AG20443 (cell line): Measurements from ENCODE around the gene CIAO3.
"Not testable (repeated sequence)": the region's sequence is repeated elsewhere in the genome, so short reads cannot be mapped to it uniquely, and the experiment has no call there.

ENCODE experiments used
- DNase-seq: peaks from one replicate; pipeline ENCODE4 v3.0.0; 2012; ENCODE audit warnings: low spot score, mixed read lengths

CIAO3 gene

DNA sequence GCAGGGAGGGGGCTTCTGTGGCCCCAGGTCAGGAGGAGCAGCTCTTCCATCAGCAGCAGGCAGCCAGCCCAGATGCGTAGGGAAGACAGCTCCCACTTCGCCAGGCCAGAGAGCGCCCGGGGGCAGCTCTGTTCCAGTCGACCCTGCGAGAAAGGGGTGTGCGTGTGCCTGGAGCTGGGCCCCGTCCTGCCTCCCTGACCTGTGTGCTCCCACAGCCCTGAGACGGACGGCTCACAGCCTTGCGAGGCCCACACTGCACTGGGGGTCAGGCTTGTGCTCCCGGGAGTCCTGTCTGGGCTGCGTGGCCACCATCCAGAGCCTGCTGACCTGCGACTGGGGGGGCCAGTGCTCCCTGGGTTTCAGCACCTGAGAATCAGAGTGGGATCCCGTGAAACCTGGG is 19.3 kb upstream of the CIAO3 start:
- no peak for DNase-seq

DNA sequence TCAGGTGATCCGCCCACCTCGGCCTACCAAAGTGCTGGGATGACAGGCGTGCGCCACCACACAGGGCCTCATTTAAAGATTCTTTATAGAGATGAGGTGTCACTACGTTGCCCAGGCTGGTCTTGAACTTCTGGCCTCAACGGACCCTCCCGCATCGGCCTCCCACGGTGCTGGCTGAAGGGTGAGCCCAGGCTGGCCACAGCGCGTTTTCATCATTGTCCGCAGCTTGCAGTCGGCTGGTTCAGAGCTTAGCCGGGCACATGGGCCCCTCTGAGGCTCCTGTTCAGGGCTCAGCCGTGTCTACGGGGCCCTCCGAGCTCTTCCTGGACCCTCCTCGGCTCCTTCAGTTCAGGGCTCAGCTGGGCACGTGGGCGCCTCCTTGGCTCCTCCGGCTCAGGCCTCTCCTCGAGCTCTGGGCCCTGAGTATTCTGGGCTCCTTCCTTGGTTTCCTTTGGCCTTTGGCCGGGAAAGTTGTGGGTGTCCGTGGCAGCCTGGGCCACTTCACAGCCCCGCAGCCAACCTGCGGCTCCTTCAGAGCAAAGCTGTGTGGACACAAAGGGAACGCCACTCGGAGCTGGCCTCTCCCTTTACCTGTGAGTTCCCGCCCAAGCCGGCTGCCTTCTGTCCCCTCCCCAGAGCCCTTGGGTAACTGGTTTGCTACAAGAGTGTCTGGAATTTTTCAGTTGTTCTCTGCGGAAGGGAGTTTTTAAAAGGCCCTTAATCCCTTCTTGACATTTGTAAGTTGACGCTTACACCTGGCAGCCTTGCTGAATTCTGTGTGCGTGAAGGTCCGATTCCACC is 18.5 kb upstream of the CIAO3 start:
- DNase-seq: no peak

DNA sequence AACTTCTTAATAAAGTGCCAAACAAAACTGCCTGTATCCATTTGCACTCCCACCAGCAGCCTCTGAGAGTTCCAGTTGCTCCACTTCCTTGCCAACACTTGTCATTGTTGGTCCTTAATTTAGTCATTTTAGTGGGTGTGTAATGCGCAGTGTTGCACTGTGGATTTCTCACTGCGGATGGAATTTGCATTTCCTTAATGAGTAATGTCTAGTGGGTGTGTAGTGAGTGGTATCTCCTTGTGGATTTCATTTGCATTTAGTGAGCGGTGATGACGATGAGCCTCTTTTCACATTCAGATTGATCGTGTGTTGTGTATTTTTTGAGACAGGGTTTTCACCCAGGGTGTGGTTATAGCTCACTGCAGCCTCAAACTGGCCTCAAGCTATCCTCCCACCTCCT is 15.6 kb upstream of the CIAO3 start:
- DNase-seq: no peak

DNA sequence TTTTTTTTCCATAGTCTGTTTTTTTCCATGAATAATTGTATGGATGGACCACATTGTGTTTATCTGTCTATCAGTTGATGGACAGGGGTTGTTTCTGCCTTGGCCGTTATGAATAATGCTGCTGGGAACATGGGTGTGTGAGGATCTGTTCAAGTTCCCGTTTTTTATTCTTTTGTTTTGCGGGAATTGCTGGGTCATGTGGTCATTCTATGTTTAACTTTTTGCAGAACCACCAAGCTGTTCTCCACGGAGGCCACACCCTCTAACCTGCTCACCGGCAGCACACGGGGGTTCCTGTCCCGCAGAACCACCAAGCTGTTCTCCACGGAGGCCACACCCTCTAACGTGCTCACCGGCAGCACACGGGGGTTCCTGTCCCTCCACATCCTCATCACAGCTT is 13.9 kb upstream of the CIAO3 start:
- no peak for DNase-seq

DNA sequence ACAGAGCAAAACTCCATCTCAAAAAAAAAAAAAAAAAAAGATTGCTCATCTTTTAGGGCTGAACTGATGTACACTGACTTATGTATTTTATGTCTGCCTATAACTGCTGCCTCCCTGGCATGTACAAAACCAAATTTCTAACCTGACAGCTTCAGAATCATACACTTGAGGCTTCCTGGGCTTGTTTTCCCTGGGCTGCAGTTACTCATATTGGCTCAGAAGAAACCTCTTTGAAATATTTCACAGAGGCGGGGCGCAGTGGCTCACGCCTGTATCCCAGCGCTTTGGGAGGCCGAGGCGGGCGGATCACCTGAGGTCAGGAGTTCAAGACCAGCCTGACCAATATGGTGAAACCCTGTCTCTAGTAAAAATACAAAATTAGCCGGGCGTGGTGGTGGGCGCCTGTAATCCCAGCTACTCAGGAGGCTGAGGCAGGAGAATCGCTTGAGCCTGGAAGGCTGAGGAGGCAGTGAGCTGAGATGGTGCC is 13.4 kb upstream of the CIAO3 start:
- not testable (repeated sequence) for DNase-seq

DNA sequence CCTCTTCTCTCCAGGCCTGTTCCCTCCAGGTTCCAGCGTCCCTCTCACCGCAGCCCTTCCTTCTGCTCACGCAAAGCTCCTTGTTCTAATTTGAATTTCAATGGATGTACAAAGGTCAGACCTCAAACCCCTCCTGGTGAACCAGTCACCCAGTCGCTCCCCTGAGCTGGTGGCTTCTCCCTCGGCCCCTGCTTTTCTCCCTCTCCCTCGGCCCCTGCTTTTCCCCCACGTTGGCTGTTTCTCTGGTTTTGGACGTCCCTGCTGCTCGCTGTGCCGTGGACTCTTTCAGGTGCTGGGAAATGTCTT is 11.2 kb upstream of the CIAO3 start:
- DNase-seq: no peak

DNA sequence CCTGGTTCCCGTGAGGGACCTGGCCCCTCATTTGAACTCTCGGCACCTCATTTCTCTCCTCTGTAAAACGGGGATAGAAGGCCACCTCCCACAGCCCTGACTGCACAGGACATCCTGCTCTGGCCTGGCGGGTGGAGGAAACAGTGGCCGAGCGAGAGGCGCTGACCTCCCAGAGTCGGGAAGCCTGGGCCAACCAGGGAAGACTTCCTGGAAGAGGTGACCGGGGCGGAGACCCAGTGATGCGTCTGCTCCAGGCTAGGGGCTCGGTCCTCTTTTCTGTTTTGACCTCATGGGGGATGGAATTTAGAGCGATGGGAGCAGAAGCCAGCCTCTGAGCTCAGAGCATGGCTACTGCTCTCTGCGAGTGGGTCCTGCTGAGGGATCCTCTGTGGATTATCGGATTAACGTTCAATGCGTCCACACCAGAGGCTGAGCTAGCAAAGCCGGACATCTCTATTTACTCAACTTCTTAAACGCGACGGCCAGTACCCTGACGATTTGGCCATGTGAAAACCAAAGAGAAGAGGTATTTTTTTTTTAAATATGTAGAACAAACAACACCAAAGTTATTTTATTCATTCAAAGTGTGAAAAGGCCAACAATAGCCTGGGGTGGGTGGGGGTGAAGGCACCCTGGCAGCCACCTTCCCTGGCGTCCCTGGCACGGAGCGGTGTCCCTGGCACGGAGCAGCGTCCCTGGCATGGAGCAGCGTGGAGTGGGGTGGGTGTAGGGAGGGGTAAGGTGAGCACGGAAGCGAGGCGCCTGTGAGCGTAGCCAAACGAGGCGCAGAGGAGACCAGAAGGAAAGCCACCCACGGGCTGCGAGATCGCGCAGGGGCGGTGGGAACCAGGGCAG is 10.6 kb upstream of the CIAO3 start:
- no peak for DNase-seq

DNA sequence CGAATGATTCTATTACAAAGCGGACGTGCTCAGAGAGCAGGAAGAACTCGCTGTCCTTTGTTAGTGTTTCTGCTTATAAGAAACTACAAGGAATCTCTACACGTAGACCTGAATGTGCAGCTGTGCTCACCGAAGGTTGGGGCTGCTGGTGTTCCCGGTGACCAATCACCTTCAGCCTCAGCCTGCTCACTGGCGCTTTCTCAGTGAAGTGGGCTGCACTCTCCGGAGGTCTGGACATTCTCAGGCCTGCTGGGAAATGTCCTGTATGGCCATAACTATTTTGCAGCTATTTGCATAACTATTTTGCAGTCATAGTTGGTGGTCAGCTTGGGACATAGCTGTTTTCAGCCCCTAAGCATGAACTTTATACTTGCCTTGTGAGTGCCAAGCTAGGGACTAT is 9.7 kb upstream of the CIAO3 start:
- DNase-seq: no peak

DNA sequence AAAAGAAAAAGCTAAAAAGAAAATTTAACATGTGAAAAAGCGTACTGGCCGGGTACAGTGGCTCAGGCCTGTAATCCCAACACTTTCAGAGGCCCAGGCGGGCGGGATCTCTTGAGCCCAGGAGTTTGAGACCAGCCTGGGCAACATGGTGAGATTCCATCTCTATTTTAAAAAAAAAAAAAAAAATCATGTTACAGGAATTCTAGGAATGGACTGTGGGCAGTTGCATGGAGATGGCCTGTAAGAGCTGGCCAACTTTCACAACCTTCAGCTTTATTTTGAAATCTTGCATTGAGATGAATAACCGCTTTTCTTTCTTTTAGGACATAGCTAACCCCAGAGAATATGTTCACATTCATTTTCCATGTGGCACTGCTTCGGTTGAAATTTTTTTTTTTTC is 8.2 kb upstream of the CIAO3 start:
- DNase-seq: peak; percentile 87

DNA sequence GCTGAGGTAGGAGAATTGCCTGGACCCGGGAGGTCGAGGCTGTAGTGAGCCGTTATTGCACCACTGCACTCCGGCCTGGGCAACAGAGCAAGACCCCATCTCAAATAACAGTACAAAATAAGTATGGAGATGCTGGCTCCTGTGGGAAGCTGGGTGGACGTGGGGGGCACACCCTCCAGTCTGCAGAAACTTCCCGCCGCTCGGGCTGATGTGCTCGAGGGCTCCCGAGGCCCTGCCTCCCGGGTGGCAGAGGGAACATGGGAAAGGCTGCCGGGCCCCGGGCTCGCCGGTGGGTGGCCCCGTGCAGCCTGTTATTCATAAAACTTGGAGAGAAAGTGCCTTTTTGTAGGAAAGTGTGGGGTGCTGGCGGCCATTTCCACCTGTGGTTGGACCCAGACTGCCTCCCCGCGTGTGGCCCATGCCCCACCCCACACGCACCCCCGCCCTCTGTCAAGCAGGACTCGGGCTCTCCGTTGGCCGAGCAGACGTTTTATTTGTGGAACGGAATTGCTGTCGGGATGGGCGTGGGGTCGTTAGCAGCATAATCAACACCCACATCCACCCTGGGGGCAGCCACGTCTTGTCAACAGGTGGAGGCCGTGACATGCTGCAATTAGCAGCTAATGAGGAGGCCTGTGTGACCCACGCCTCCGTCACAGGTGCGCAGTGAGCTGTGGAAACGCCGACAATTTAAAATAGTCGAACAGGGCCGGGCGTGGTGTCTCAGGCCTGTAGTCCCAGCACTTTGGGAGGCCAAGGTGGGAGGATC is 7.4 kb upstream of the CIAO3 start:
- no peak for DNase-seq

DNA sequence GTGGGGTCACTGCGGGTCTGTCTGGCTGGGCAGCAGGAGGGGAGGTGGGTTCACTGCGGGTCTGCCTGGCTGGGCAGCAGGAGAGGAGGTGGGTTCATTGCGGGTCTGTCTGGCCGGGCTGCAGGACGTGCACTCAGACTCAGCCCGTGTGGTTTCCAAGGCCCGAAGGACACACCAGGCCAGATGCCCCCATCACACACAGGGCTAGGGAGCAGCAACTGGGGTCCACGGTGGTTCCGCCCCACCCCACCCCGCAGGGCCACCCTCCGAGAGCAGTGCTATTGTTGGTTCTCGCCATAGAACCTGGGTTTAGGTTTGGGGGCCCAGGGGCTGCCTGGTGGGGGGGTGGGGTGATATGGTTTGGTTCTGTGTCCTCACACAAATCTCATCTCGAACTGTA is 5.8 kb upstream of the CIAO3 start:
- DNase-seq: no peak

DNA sequence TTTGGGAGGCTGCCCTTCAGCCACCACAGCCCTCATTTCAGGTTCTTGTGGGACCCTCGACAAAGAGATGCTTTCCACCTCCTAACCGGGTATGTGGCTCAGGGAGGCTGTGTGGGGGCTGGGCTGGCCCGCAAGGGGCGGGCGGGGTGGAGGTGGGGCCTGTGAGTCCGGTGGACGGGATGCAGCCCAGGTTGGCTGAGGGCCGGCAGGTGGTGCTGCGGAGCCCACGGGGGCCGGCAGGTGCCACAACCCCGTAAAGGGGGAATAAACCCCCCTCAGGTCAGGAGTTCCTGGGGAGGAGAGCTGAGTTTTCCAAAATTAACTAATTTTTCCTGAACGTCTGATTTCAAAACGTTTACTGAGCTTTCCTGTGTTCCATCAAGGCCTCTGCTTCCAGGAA is 4.9 kb upstream of the CIAO3 start:
- no peak for DNase-seq

DNA sequence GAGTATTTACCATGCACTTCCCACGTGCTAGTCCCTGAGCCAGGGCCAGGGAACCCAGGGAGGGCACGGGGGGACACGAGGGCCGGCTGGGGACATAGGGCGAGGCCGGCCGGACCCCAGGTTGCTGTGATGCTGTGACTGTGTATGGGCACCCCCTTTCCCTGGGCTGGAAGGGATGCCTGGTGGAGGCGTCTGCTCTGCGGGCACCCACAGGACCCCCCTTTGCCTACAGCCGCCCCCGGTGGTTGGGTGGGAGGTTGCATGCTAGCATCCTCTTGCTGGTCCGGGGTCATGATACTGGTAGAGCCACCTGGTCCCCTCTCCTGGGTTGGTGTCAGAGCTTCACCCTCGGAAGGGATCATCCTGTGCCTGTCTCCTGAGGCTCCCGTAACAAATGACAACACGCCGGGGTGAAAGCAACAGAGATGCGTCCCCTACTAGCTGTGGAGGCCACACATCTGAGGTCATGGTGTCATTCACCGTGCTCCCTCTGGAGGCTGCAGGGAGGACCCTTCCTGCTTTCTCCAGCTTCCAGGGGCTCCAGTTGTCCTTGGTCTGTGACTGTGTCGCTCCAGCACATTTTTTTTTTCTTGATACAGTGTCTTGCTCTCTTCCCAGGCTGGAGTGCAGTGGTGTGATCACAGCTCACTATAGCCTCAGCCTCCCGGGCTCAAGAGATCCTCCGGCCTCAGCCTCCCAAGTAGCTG is 3.1 kb upstream of the CIAO3 start:
- DNase-seq: no peak

DNA sequence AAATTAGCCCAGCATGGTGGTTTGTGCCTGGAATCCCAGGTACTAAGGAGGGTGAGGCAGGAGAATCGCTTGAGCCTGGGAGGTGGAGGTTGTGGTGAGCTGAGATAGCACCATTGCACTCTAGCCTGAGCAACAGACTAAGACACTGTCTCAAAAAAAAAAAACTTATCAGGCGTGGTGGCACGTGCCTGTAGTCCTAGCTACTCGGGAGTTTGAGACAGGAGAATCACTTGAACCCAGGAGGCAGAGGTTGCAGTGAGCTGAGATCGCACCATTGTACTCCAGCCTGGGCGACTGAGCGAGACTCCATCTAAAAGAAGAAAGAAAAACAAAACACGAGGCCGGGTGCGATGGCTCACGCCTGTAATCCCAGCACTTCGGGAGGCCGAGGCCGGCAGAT is 2.1 kb upstream of the CIAO3 start:
- DNase-seq: not testable (repeated sequence)

DNA sequence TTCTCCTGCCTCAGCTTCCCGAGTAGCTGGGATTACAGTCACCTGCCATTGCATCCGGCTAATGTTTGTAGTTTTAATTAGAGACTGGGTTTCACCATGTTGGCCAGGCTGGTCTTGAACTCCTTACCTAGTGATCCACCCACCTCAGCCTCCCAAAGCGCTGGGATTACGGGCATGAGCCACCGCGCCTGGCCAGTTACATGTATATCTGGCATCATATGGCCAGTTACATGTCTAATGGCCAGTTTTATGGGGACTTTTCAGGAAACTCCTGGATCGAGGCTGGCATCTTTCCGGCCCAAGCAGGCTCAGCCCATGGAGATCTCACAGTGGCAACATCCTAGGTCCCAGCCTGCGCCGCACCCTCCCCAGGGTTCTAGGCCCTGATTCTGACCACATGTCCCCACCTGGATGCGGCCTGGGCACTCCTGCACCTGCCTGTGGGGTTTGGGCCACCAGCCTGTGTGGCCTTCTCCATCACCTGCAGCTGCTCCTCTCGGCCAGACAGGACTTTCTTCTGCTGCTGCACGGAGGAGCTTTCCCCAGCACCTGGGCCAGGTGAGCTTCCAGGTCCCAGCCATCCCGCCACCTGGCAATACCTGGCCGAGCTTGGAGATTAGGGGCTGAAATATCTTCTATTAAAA is 1.3 kb upstream of the CIAO3 start:
- no peak for DNase-seq

DNA sequence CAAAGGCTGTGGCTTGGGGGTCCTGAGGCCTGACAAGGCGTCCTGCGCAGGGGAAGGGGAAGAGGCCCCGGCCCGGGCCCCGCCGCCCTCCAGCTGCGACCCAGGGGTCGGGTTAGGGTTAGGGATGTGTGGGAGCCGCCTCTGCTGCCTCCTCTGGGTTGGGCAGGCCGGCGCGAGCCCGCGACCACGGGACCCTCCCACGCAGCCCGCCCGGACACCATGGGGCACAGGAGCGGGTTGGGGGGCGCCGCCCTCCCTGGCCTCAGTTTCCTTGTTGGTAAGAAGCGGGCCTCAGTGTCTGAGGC is 386 bp downstream of the CIAO3 start:
- no peak for DNase-seq

DNA sequence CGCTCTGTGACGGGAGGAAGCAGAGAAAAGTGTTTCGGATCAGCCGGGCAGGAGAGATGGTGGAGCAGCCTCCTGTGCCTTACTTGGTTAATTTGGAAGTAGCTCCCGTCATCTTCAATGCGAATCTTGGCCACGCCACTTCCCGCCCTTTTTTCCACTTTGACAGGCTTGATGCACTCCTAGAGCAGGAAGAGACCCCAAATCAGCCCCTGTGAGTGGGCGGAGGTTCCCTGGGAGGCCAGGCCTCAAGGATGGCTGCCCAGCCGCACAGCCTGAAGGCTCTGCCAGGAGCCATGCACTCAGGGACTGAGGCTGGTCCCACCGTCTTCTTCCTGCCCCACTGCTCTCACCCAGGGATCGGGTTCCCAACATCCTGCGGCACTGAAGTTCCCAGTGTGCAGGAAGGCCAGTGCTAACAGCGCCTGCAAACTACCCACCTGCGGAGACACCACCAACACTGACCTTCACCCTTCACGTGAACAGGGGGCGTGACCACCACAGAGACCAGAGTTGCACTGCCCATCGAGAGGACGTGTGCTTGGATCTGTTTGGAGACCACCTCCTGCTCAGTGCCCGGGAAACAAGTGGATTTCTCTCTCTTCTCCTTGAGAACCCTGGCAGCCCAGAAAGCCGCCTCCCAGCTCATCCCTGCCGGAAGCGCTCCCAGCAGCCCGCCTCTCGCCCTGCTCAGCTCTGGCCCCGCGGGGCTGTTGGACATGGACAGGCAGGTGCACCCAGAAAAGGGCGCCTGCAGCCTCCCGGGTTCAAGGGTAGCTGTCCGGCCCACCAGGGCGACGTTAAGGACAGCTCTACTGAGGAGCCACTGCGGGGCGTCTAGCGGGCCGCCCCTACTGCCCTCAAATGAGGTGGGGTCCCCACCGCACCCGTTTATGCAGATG is 988 bp downstream of the CIAO3 start:
- no peak for DNase-seq

DNA sequence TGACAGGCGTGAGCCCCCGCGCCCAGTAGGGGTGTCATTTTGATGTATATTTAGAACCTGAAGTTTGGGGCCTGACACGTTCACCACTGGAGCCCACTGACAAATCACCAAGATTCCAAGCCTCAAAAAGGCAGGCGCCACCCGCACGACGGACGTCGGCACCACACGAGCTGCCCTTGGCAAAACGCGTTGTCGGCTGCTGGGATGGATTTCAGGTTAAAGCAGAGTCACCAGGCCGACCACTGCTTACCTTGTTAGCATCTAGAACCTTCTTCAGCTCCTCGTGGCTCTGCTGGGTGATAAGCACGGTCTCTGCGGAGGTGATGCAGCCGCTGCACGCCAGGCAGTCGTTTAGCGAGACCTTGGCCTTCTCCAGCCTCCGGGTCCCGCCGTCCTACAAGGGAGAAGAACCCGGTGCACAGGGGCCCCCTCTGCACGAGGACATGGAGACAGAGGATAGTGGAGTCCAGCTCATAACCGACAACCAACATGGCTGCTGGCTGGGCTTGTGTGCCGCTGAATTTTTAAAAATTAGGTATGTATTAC is 3.8 kb downstream of the CIAO3 start:
- no peak for DNase-seq

DNA sequence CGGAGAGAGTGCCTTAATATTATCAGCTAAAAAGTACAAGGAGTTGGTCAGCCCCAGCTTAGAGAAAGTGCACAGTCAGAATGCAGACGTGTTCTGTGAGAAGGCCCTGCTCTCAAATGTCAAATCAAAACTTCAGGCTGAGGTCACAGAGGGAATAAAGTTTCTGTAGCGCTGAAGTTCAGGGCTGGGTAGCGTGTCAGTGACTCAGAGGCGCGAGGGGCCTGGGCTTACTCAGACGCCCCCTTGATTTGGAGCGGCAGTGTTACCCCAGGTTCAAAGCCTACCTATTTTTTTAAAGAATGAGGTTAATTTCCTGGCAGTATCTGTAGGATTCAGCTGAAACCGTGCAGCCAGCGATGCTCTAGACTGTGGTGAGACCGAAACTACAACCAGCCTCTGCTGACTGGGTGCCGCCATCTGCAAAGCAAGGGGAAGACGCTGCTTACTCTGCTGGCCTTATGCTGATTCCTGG is 4.8 kb downstream of the CIAO3 start:
- no peak for DNase-seq
